ENCODE data around the gene MARK2. TPM values are rescaled to one million over a fixed set of nuclear protein-coding genes. Genes with fewer than 3 reads are reported as not detected.

Gene MARK2
- total RNA-seq, 1 donor = 14.8 TPM

- no peak for DNase-seq (ENCODE audit: insufficient read length, low spot score, missing footprints)
- Histone ChIP-seq H3K4me1 (ENCODE audit: insufficient read depth, low read length) (peaks cover 23% of the 10 kb centered on the region), H4K20me1 (ENCODE audit: insufficient read depth, low read length) (peaks cover 66% of the 10 kb centered on the region), H3K79me2 (ENCODE audit: insufficient read depth, low read length) (peaks cover 90% of the 10 kb centered on the region), H3K4me2 (ENCODE audit: insufficient read depth, low read length) (no peak overlapping the region), H3K27me3 (ENCODE audit: insufficient read depth, low read length) (no peaks in the 10 kb centered on the region), H2AFZ (ENCODE audit: low read length) (no peak overlapping the region), H3K9me3 (ENCODE audit: low read depth, low read length) (no peaks in the 10 kb centered on the region), H3K4me3 (ENCODE audit: insufficient read depth, low read length) (no peak overlapping the region), H3K36me3 (ENCODE audit: insufficient read depth, low read length) (no peaks in the 10 kb centered on the region), H3K27ac (ENCODE audit: low read depth, low read length) (no peak overlapping the region)
- no peak for TF ChIP-seq CTCF (IDR thresholded peaks at IDR 0.05; ENCODE audit: extremely low read depth, low read depth, low read length)
Observed at GRCh38 chr11:63877658-63878241, 38.8 kb downstream of the MARK2 start.

- Histone ChIP-seq H3K4me3 (ENCODE audit: insufficient read depth, low read length) (no peak overlapping the region), H3K27me3 (ENCODE audit: insufficient read depth, low read length) (no peaks in the 10 kb centered on the region), H4K20me1 (ENCODE audit: insufficient read depth, low read length) (peaks cover 59% of the 10 kb centered on the region), H3K9me3 (ENCODE audit: low read depth, low read length) (no peaks in the 10 kb centered on the region), H3K79me2 (ENCODE audit: insufficient read depth, low read length) (peaks cover 90% of the 10 kb centered on the region), H2AFZ (ENCODE audit: low read length) (no peak overlapping the region), H3K36me3 (ENCODE audit: insufficient read depth, low read length) (peaks cover 5% of the 10 kb centered on the region), H3K4me2 (ENCODE audit: insufficient read depth, low read length) (peak overlapping the region; percentile 52), H3K27ac (ENCODE audit: low read depth, low read length) (peak overlapping the region; percentile 49), H3K4me1 (ENCODE audit: insufficient read depth, low read length) (peaks cover 18% of the 10 kb centered on the region)
- no peak for TF ChIP-seq CTCF (IDR thresholded peaks at IDR 0.05; ENCODE audit: extremely low read depth, low read depth, low read length)
- DNase-seq (ENCODE audit: insufficient read length, low spot score, missing footprints) = peak; percentile 93
Observed at GRCh38 chr11:63879598-63880402, 40.9 kb downstream of the MARK2 start.

GRCh38 chr11:63880403-63880790 is 41.5 kb downstream of the MARK2 start:
- TF ChIP-seq CTCF (IDR thresholded peaks at IDR 0.05; ENCODE audit: extremely low read depth, low read depth, low read length) = no peak
- Histone ChIP-seq H3K27ac (ENCODE audit: low read depth, low read length) (peak overlapping the region; percentile 49), H3K79me2 (ENCODE audit: insufficient read depth, low read length) (peaks cover 90% of the 10 kb centered on the region), H3K4me1 (ENCODE audit: insufficient read depth, low read length) (peaks cover 18% of the 10 kb centered on the region), H3K36me3 (ENCODE audit: insufficient read depth, low read length) (peaks cover 5% of the 10 kb centered on the region), H2AFZ (ENCODE audit: low read length) (no peak overlapping the region), H3K4me3 (ENCODE audit: insufficient read depth, low read length) (no peak overlapping the region), H3K9me3 (ENCODE audit: low read depth, low read length) (no peaks in the 10 kb centered on the region), H3K4me2 (ENCODE audit: insufficient read depth, low read length) (peak overlapping the region; percentile 52), H4K20me1 (ENCODE audit: insufficient read depth, low read length) (peaks cover 61% of the 10 kb centered on the region), H3K27me3 (ENCODE audit: insufficient read depth, low read length) (no peaks in the 10 kb centered on the region)
- DNase-seq (ENCODE audit: insufficient read length, low spot score, missing footprints) = no peak

GRCh38 chr11:63882555-63883242 is 43.8 kb downstream of the MARK2 start:
- Histone ChIP-seq H3K9me3 (ENCODE audit: low read depth, low read length) (no peaks in the 10 kb centered on the region), H3K4me3 (ENCODE audit: insufficient read depth, low read length) (no peak overlapping the region), H3K36me3 (ENCODE audit: insufficient read depth, low read length) (peaks cover 5% of the 10 kb centered on the region), H3K4me2 (ENCODE audit: insufficient read depth, low read length) (no peak overlapping the region), H2AFZ (ENCODE audit: low read length) (no peak overlapping the region), H3K4me1 (ENCODE audit: insufficient read depth, low read length) (peaks cover 26% of the 10 kb centered on the region), H3K79me2 (ENCODE audit: insufficient read depth, low read length) (peaks cover 87% of the 10 kb centered on the region), H4K20me1 (ENCODE audit: insufficient read depth, low read length) (peaks cover 64% of the 10 kb centered on the region), H3K27ac (ENCODE audit: low read depth, low read length) (no peak overlapping the region), H3K27me3 (ENCODE audit: insufficient read depth, low read length) (no peaks in the 10 kb centered on the region)
- no peak for DNase-seq (ENCODE audit: insufficient read length, low spot score, missing footprints)
- TF ChIP-seq CTCF (IDR thresholded peaks at IDR 0.05; ENCODE audit: extremely low read depth, low read depth, low read length) = no peak
